MCF 10A (cell line): ENCODE results near the gene ASZ1. TPM values are rescaled to one million over a fixed set of nuclear protein-coding genes. Genes with fewer than 3 reads are reported as not detected.

Experiments
- BruUV-seq: library from RNA; stranded (reverse); fragments of 400-500 nt; replicated peaks from 2 replicates; lab custom pipeline; 2021; lab: Mats Ljungman, UMichigan
- CTCF ChIA-PET: fragments of 300-600 bp; sonication (Branson Sonifier 250); formaldehyde crosslinking; extraction: SDS; loops from one replicate; lab custom pipeline; 2021; ENCODE audit warnings: antibody characterized with exemption, inconsistent platforms; lab: Yijun Ruan, JAX
- POLR2A ChIA-PET: fragments of 300-600, 350-650 bp; sonication (Branson Sonifier 250); formaldehyde crosslinking; extraction: SDS; loops from one replicate; lab custom pipeline; 2020; ENCODE audit warnings: antibody characterized with exemption, inconsistent platforms; lab: Yijun Ruan, JAX
- DNase-seq: peaks from one replicate; pipeline ENCODE4 v3.0.0-alpha.2; 2018; ENCODE audit not compliant: unreplicated experiment
- H3K27ac Mint-ChIP-seq: one replicate; pipeline ENCODE4 v1.8.0; 2022; ENCODE audit warnings: mild to moderate bottlenecking, low read depth, mixed read lengths; ENCODE audit not compliant: unreplicated experiment
- H3K27me3 Mint-ChIP-seq: one replicate; pipeline ENCODE4 v1.8.0; 2022; ENCODE audit warnings: mixed read lengths; ENCODE audit not compliant: insufficient read depth, unreplicated experiment
- H3K36me3 Mint-ChIP-seq: one replicate; pipeline ENCODE4 v1.8.0; 2022; ENCODE audit warnings: mild to moderate bottlenecking, moderate library complexity, mixed read lengths; ENCODE audit not compliant: insufficient read depth, unreplicated experiment
- H3K4me1 Mint-ChIP-seq: one replicate; pipeline ENCODE4 v1.8.0; 2022; ENCODE audit warnings: mixed read lengths; ENCODE audit not compliant: insufficient read depth, unreplicated experiment
- H3K4me3 Mint-ChIP-seq: one replicate; pipeline ENCODE4 v1.8.0; 2022; ENCODE audit warnings: mild to moderate bottlenecking, moderate library complexity, mixed read lengths; ENCODE audit not compliant: unreplicated experiment
- H3K9me3 Mint-ChIP-seq: one replicate; pipeline ENCODE4 v1.8.0; 2022; ENCODE audit warnings: mixed read lengths; ENCODE audit not compliant: unreplicated experiment
- CTCF ChIP-seq: fragments of 200-600 bp; IDR thresholded peaks from one replicate; pipeline ENCODE4 v1.8.0; 2022; ENCODE audit warnings: antibody characterized with exemption, mild to moderate bottlenecking; ENCODE audit not compliant: unreplicated experiment
- intact Hi-C: fragments of 100-400 bp; cut with micrococcal nuclease; formaldehyde crosslinking; loops from 2 replicates; pipeline ENCODE4 v1.14.1; 2022
- total RNA-seq: library from RNA; stranded (reverse); gene quantifications from 2 replicates; pipeline ENCODE4 v1.2.3, GENCODE V29; 2022

ASZ1 gene
- total RNA-seq, 1 experiment from 2014 or later: not detected

DNA sequence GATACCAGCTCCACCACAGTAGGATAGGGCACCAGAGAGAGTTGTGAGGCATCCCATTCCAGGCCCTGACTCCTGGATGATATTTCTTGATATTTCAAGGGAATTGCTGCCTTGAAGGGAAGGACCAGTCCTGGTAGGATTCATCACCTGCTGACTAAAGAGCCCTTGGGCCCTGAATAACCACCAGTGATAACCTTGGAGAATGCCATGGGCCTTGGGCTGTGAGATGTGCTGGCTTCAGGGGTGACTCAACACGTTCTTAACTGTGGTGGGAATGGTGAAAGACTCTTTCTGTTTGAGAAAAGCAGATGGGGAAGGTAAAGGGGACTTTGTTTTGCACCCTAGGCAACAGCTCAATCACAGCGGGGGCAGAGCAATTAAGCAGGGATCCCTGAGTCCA, 21.4 kb upstream of the ASZ1 start:
- no peak for TF ChIP-seq CTCF
- H3K9me3 Mint-ChIP-seq: no peaks in the 10 kb centered on the region
- H3K36me3 Mint-ChIP-seq: no peaks in the 10 kb centered on the region
- H3K4me1 Mint-ChIP-seq: no peaks in the 10 kb centered on the region
- no peak overlapping the region for H3K27ac Mint-ChIP-seq
- CTCF ChIA-PET: interaction anchor here (0.6 kb wide), 1 partner anchor 135 kb away, joined by 3 read pairs; no protein-coding TSS in a partner anchor
- intact Hi-C loops: no loop called here
- BruUV-seq: no TSS peak
- POLR2A ChIA-PET: interaction anchor here (0.5 kb wide), 1 partner anchor 753 kb away, joined by 3 read pairs; no protein-coding TSS in a partner anchor
- no peak overlapping the region for H3K4me3 Mint-ChIP-seq
- peaks cover 86% of the 10 kb centered on the region for H3K27me3 Mint-ChIP-seq
- no peak for DNase-seq

GRCh38 chr7:117446220-117446815, 19.0 kb upstream of the ASZ1 start:
- H3K27ac Mint-ChIP-seq: no peak overlapping the region
- no peaks in the 10 kb centered on the region for H3K36me3 Mint-ChIP-seq
- ChIA-PET CTCF (no interaction called here), POLR2A (no interaction called here)
- no peak overlapping the region for H3K4me3 Mint-ChIP-seq
- peaks cover 71% of the 10 kb centered on the region for H3K27me3 Mint-ChIP-seq
- no TSS peak for BruUV-seq
- no peak for TF ChIP-seq CTCF
- no peak for DNase-seq
- no peaks in the 10 kb centered on the region for H3K4me1 Mint-ChIP-seq
- intact Hi-C loops: no loop called here
- H3K9me3 Mint-ChIP-seq: no peaks in the 10 kb centered on the region

GRCh38 chr7:117445206-117445605, 17.9 kb upstream of the ASZ1 start:
- no TSS peak for BruUV-seq
- Mint-ChIP-seq H3K9me3 (no peaks in the 10 kb centered on the region), H3K27ac (no peak overlapping the region), H3K4me1 (no peaks in the 10 kb centered on the region), H3K27me3 (peaks cover 60% of the 10 kb centered on the region), H3K4me3 (no peak overlapping the region), H3K36me3 (peaks cover 6% of the 10 kb centered on the region)
- intact Hi-C loops: no loop called here
- ChIA-PET POLR2A (no interaction called here), CTCF (no interaction called here)
- DNase-seq: no peak
- TF ChIP-seq CTCF: no peak

DNA sequence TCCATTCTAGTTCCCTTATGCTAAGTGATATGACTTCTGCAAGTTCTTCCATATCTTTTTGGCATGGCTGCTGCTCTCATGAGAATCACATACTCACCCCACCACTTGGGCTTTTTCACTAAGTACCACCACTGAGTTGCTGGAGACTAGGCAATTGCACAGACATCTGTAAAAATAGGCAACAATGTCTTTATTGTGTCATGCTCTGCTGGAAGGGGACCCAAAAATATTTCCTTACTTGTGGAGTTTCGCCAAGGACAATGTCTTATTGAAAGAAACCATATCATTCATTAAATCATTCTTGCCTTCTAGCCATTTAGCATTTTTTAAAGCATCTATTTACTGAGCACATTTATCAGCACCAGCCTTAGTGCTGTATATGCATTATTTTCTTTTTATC, 17.4 kb upstream of the ASZ1 start:
- Mint-ChIP-seq H3K4me1 (no peaks in the 10 kb centered on the region), H3K36me3 (peaks cover 6% of the 10 kb centered on the region), H3K27me3 (peaks cover 59% of the 10 kb centered on the region), H3K9me3 (no peaks in the 10 kb centered on the region), H3K4me3 (no peak overlapping the region), H3K27ac (no peak overlapping the region)
- BruUV-seq: no TSS peak
- no peak for DNase-seq
- POLR2A ChIA-PET: no interaction called here
- TF ChIP-seq CTCF: no peak
- intact Hi-C loops: no loop called here
- CTCF ChIA-PET: interaction anchor here (2.1 kb wide), 1 partner anchor 15 kb away, joined by 9 read pairs; no protein-coding TSS in a partner anchor
